Suprapubic skin (tissue), 4 donors: ENCODE measurements around the gene PPP2R5C. TPM values are rescaled to one million over a fixed set of nuclear protein-coding genes. Genes with fewer than 3 reads are reported as not detected.
A peak's percentile ranks its signal among the peaks of the same experiment; 100 is the strongest.

Experiments
- DNase-seq, 2 donors: peaks; one replicate each; pipeline ENCODE4 v3.0.0-alpha.2; 2019; ENCODE audit warnings: low spot score in 2 of 2
- H3K27ac ChIP-seq: fragments of 200-600 bp; sonication (generic); one replicate; pipeline ENCODE4 v1.5.1; 2019
- H3K27me3 ChIP-seq: fragments of 200-600 bp; sonication (generic); one replicate; pipeline ENCODE4 v1.5.1; 2019
- H3K36me3 ChIP-seq: fragments of 200-600 bp; sonication (generic); one replicate; pipeline ENCODE4 v1.5.1; 2019
- H3K4me1 ChIP-seq: fragments of 200-600 bp; sonication (generic); one replicate; pipeline ENCODE4 v1.5.1; 2019
- H3K4me3 ChIP-seq: fragments of 200-600 bp; sonication (generic); one replicate; pipeline ENCODE4 v1.5.1; 2019; ENCODE audit warnings: mild to moderate bottlenecking
- H3K9me3 ChIP-seq: fragments of 200-600 bp; sonication (generic); one replicate; pipeline ENCODE4 v1.5.1; 2019
- EP300 ChIP-seq: sonication (generic); formaldehyde crosslinking; IDR thresholded peaks from one replicate; pipeline ENCODE4 v1.6.1; 2017; ENCODE audit warnings: antibody characterized with exemption
- POLR2A ChIP-seq, 2 donors: fragments of 450-650 bp; IDR thresholded peaks; one replicate each; pipeline ENCODE4 v1.6.1; 2017; ENCODE audit warnings: antibody characterized with exemption in 2 of 2, mild to moderate bottlenecking in 2 of 2, moderate library complexity in 2 of 2
- POLR2AphosphoS5 ChIP-seq, 3 donors: sonication (generic); formaldehyde crosslinking; IDR thresholded peaks; one replicate each; pipeline ENCODE4 v1.6.1; 2017; ENCODE audit warnings: antibody characterized with exemption in 3 of 3
- WGBS: methylation state at CpG from one replicate; pipeline ENCODE4 v1.1.5; 2018; 5-methylcytosine and 5-hydroxymethylcytosine counted together
- total RNA-seq, 4 donors: library from RNA; depleted of rRNA; stranded (reverse); fragments of >200 nt; gene quantifications; one replicate each; pipeline ENCODE4 v1.1.0, GENCODE V29; 2016
- TF ChIP-seq, protein P1 (sequence below), 2 donors: fragments of 200-600 bp in 1 of 2; fragments of 450-650 bp in 1 of 2; sonication (generic) in 1 of 2; IDR thresholded peaks; one replicate each; pipeline ENCODE4 v1.5.1; 2016 to 2019; ENCODE audit warnings: antibody characterized with exemption in 2 of 2, mild to moderate bottlenecking in 1 of 2, moderate library complexity in 1 of 2

PPP2R5C gene
- total RNA-seq, 4 donors from 2014 or later = 104 to 149 (median 119) TPM

DNA sequence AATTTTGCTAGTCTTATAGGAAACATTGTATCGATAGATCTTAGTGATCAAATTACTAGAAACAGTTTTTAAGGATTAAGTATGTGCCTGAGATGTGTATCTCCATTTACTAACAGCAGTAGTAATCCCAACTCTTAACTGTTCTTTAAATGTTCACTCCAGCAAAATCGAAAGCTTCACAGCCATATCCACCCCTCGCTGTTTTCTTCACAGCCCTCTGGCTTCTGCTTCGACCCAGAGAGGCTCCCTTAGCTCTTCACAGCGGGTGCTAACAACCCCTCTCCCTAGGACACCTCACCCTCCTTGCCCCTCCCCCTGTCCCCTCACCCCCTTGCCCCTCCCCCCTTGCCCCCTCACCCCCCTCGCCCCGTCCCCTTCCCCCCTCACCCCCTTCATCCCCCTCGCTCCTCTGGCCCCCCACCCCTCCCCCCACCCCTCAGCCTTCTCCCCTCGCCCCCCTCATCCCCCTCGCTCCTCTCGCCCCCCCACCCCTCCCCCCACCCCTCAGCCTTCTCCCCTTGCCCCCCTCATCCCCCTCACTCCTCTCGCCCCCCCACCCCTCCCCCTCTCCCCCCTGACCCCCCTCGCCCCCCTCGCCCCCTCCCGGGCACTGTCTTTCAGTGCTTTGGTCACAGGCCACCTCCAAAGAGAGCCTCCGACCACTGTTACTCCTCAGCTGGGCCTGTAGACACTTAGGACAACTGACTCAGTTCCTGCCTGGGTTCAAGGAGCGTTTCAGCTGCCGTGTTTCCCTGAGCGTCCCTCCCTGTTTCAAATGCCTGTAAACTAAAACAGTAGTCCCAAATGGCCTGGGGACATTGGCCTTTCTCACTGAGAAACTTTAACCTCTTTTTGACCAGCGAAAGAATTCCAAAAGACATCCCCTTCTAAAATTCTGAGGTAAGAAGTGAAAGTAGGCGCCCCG, 156.8 kb downstream of the PPP2R5C start:
- H3K27ac ChIP-seq = no peak overlapping the region
- no peak overlapping the region for H3K4me3 ChIP-seq
- TF ChIP-seq POLR2AphosphoS5 (IDR thresholded peaks at IDR 0.05) (no peak), EP300 (no peak), POLR2A (IDR thresholded peaks at IDR 0.05) (no peak)
- TF ChIP-seq, protein P1, sequence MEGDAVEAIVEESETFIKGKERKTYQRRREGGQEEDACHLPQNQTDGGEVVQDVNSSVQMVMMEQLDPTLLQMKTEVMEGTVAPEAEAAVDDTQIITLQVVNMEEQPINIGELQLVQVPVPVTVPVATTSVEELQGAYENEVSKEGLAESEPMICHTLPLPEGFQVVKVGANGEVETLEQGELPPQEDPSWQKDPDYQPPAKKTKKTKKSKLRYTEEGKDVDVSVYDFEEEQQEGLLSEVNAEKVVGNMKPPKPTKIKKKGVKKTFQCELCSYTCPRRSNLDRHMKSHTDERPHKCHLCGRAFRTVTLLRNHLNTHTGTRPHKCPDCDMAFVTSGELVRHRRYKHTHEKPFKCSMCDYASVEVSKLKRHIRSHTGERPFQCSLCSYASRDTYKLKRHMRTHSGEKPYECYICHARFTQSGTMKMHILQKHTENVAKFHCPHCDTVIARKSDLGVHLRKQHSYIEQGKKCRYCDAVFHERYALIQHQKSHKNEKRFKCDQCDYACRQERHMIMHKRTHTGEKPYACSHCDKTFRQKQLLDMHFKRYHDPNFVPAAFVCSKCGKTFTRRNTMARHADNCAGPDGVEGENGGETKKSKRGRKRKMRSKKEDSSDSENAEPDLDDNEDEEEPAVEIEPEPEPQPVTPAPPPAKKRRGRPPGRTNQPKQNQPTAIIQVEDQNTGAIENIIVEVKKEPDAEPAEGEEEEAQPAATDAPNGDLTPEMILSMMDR (IDR thresholded peaks at IDR 0.05) = no peak
- H3K9me3 ChIP-seq = no peaks in the 10 kb centered on the region
- no peaks in the 10 kb centered on the region for H3K27me3 ChIP-seq
- WGBS = 71% methylated on average over 17 of the region's 22 CpGs
- DNase-seq = no peak
- H3K36me3 ChIP-seq = peaks cover 68% of the 10 kb centered on the region
- H3K4me1 ChIP-seq = no peaks in the 10 kb centered on the region

GRCh38 chr14:101920271-101920670, 158.8 kb downstream of the PPP2R5C start:
- WGBS = 79% methylated on average over 4 of the region's 4 CpGs
- Histone ChIP-seq H3K4me1 (no peaks in the 10 kb centered on the region), H3K9me3 (no peaks in the 10 kb centered on the region), H3K4me3 (no peak overlapping the region), H3K27ac (no peak overlapping the region), H3K27me3 (no peaks in the 10 kb centered on the region), H3K36me3 (peaks cover 64% of the 10 kb centered on the region)
- TF ChIP-seq, protein P1 (IDR thresholded peaks at IDR 0.05) = no peak
- TF ChIP-seq POLR2AphosphoS5 (IDR thresholded peaks at IDR 0.05) (no peak), POLR2A (IDR thresholded peaks at IDR 0.05) (no peak), EP300 (no peak)
- DNase-seq = no peak

- Histone ChIP-seq H3K9me3 (no peaks in the 10 kb centered on the region), H3K27me3 (no peaks in the 10 kb centered on the region), H3K4me3 (no peak overlapping the region), H3K4me1 (peaks cover 8% of the 10 kb centered on the region), H3K27ac (no peak overlapping the region), H3K36me3 (peaks cover 53% of the 10 kb centered on the region)
- 92% methylated on average over 7 of the region's 7 CpGs for WGBS
- TF ChIP-seq POLR2AphosphoS5 (IDR thresholded peaks at IDR 0.05) (no peak), EP300 (no peak), POLR2A (IDR thresholded peaks at IDR 0.05) (no peak)
- TF ChIP-seq, protein P1 (IDR thresholded peaks at IDR 0.05) = no peak
- DNase-seq = peak in 1 of 2 donors; percentile 26
These were observed 161.4 kb downstream of the PPP2R5C start for GRCh38 chr14:101922866-101923265.

- peaks cover 12% of the 10 kb centered on the region for H3K4me1 ChIP-seq
- H3K27me3 ChIP-seq = no peaks in the 10 kb centered on the region
- peak in 1 of 2 donors; percentile 33 for DNase-seq
- 98% methylated on average over 33 of the region's 33 CpGs for WGBS
- TF ChIP-seq, protein P1 (IDR thresholded peaks at IDR 0.05) = no peak
- no peak for TF ChIP-seq POLR2AphosphoS5 (IDR thresholded peaks at IDR 0.05)
- TF ChIP-seq POLR2A (IDR thresholded peaks at IDR 0.05) = no peak
- TF ChIP-seq EP300 = no peak
- no peak overlapping the region for H3K27ac ChIP-seq
- no peak overlapping the region for H3K4me3 ChIP-seq
- H3K36me3 ChIP-seq = peaks cover 44% of the 10 kb centered on the region
- no peaks in the 10 kb centered on the region for H3K9me3 ChIP-seq
These were observed 163.6 kb downstream of the PPP2R5C start for GRCh38 chr14:101925152-101925551.

DNA sequence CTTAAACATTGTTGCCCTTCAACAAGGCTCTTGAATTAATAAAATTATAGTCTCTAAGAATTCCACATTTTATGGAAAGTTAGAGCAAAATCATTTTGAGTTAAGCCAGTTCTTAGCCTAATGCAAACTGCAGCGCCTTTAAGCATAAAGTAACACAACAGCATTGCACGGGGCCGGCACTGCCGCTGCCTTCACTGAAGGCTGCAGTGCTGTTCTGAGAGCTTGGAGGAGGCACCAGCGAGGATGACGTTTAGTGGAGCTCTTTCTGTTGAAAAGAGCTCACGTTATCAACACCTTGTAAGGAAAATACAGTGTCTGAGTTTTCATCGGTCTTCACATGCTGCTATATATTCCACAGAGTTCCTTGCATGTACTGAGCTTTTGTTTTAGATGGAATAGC, 164.6 kb downstream of the PPP2R5C start:
- Histone ChIP-seq H3K4me1 (peaks cover 12% of the 10 kb centered on the region), H3K27ac (no peak overlapping the region), H3K9me3 (no peaks in the 10 kb centered on the region), H3K27me3 (no peaks in the 10 kb centered on the region), H3K36me3 (peaks cover 38% of the 10 kb centered on the region), H3K4me3 (no peak overlapping the region)
- TF ChIP-seq, protein P1 (IDR thresholded peaks at IDR 0.05) = no peak
- TF ChIP-seq POLR2AphosphoS5 (IDR thresholded peaks at IDR 0.05) = no peak
- no peak for TF ChIP-seq EP300
- no peak for TF ChIP-seq POLR2A (IDR thresholded peaks at IDR 0.05)
- 82% methylated on average over 8 of the region's 8 CpGs for WGBS
- no peak for DNase-seq
